Cerebellar nuclear complex (tissue), 1 donor: ENCODE results near the gene GALNT10.

Experiments used
- DNase-seq, 2 experiments: peaks; one replicate each; lab custom pipeline; 2025; lab: John Stamatoyannopoulos, UW

The GALNT10 gene

DNA sequence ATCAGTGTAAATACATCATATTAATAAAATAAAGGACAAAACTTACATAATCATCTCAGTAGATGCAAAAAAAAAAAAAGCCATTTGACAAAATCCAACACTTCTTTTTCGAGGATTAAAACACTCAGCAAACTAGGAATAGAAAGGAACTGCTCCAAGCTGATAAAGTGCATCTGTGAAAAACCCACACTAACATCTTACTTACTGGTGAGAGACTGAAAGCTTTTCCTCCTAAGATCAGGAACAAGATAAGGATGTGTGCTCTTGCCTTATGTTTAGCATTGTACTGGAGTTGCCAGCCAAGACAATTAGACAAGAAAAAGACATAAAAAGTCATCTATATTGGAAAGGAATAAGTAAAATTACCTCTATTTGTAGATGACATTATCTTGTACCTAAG, 135.0 kb downstream of the GALNT10 start:
- DNase-seq = no peak

DNA sequence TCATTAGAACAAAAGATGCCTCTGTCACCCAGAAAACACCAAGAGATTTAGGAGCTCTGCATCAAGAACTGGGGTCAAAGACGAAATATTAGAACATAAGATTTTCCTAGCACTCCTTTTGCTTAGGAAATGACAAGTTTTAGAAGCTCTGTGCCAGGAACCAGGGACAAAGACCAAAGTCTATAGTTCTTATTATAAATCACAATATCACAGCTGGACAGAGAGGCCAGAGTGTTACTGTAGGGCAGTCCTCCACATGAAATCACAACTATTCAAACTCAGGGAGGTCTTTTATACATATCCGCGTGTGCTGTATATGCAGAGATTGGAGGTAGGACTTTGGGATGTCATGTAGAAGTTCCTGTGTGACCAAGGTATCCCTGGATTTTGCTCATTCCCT, 138.5 kb downstream of the GALNT10 start:
- no peak for DNase-seq

DNA sequence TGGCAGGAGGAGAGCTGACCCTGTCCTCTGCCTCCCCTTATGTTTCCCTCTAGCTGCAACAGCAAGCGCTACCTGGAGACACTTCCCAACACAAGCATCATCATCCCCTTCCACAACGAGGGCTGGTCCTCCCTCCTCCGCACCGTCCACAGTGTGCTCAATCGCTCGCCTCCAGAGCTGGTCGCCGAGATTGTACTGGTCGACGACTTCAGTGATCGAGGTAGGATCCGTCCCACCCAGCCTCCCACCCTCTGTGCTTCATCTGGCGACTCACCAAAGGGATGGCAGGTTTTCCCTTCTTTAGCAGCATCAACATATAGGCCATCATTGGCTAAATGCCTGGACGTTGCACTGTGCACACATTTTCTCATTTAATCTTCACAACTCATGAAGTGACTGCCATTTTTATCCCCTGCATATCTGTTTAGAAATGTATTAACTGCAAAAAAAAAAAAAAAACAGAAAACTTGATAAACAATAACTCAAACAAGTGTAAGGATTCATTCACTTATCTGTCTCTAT, 139.0 kb downstream of the GALNT10 start:
- DNase-seq = no peak

DNA sequence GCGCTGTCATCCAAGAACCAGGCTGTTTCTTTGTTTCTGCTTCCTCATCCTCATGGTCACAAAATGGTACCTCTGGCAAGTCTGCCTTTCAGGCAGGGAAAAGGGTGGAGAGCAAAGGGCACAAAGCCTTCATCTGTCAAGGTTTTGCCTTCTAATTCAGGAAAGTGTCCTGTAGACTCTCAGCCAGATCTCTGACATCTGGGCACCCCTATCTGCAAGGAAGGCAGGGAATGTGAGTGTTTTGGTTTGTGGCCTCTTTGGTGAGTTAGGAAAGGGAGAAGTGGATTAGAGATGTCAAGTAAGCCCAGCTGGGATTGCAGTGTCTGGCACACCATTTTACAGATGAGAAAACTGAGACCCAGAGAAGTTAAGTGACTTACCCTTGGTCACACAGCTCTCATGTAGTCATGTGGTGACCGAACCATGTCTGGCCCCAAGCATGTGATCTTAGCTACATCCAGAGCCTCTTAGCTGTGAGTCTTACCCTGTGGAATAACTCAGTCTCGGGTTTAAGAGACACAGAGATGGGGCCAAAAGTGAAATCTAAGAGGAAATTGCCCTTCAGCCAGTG, 139.6 kb downstream of the GALNT10 start:
- no peak for DNase-seq

DNA sequence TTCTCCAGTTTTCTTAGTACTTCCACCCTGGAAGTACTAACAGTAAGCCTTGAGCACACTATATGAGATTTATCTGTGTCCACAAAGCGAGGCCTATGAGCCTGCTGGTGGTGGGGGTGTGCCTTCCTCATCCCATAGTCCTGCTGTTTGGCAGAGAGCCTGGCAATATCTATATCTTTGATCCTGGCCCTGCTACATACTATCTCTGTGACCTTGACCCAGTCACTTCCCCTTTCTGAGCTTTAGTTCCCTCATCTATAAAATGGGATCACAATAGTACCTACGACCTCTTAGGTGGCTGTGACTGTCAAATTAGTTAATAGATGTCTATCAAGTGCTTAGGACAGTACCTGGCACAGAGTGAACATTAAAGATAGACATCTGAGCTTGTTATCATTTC, 140.7 kb downstream of the GALNT10 start:
- DNase-seq = no peak

DNA sequence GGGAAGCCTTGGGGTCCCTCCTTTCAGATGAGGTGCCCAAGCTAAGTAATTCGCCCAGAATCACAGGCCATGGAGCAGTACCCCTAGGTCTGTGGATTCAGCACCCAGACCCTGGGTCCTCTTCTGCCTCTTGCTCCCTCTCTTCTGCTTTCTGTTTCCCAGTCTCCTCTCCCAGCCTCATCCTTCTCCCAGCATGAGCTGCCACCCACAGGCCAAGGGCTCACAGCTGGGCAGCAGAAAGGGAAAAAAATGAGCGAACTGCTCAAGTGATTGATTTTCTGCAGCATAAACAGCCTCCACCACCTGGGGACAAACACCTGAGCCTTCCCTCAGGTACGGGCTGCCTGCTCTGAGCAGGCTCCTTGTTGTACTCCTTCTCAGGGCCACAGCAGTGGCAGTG, 141.4 kb downstream of the GALNT10 start:
- DNase-seq = no peak

DNA sequence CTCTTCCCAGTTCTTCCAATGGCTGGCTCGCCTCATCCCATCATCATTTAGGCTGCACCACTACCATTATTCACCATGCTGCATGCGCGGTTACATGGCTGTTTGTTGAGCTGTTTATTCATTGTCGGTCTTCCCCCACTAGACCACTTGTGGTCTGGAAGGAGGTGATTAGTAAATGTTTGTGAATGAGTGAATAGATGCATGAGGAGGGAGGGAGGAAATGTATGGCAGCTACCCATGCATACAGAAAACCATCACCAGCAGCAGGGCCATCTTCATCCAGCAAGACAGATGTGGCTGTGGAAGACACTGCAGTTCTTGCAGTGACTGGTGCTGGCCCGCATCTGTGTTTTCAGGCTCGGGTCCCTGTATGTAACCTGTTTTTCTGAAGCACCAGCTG, 141.9 kb downstream of the GALNT10 start:
- no peak for DNase-seq

DNA sequence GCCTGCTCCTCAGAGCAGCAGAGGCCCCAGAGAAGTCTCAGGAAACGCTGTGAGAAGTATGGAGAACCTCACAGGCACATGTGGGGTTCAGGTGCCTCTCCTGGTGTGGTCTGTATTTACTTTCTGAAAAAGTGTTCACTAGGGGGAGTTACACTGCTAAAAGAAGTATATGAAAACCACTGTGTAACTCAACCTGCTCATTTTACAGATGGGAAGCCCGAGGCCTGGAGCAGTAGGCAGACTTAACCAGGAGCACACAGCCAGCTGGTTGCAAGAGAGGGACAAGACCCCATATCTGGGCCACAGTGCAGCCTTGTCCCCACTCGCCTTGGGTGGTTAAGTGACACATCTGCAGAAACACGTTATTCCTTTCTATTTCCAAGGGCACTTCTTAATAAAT, 142.5 kb downstream of the GALNT10 start:
- DNase-seq = no peak

DNA sequence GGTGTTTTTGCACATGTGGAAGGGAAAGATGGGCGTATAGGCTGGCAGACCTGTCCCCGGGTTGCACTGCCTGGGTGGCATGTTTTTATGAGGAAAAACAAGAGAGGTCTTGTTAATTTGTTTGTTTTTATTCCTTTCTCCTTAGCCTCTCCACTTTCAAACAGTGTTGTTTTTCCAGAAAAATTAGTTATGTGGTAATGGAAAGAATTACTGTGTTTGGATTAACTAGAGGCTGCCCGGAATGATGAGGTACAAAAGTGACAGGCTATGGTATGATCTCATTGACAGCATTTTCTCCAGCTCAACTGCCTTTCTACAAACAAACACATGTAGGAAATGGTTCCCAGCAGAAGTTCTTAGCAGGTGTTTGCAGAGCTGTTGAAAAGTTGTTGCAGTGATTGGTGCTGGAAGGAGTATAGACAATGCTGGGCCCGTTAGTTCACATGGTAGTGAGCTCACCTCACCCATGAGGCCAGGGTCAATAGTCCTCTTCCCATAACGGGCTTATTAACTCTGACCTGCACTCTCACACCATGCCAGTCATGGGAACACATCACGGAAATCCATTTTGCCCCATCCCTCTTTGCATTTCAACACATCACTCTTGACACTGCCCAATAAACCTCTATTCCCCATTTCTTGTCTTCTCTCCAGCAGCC, 144.0 kb downstream of the GALNT10 start:
- DNase-seq = no peak

DNA sequence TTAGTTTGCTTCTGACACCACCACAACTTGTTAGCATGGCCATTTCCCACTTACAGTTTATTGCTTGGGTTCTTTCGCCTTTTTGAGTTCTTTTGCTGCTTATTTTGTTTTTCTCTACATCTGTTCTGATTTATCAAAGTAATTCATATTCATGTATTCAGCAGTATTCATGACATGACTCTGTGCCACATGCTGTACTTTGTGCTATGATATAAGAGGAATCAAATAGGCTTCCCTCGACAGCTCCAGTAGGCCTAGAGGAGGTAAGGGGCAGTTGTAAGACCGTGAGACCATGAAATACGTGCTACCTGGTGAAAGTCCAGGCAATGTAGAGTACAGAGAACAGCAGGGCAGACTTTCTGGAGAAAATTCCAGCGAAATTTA, 144.5 kb downstream of the GALNT10 start:
- DNase-seq = no peak

DNA sequence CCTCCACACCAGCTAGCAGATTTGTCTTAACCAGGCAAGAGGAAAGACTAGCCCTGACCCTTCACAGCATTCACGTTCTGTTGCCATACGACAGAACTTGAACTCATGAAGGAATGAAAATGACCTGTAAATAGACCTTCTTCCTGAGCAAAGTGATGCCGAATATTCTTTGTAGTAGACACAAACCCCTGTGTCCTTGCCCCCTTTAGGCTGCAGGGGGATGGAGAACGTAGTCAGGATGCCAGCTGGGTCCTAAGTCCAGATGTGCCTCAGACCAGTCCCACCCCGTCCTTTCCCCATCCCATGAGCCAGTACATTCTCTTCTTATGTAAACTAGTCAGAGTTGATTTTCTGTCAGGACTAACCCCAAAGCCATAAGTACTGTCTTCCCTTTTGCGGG, 151.1 kb downstream of the GALNT10 start:
- no peak for DNase-seq

DNA sequence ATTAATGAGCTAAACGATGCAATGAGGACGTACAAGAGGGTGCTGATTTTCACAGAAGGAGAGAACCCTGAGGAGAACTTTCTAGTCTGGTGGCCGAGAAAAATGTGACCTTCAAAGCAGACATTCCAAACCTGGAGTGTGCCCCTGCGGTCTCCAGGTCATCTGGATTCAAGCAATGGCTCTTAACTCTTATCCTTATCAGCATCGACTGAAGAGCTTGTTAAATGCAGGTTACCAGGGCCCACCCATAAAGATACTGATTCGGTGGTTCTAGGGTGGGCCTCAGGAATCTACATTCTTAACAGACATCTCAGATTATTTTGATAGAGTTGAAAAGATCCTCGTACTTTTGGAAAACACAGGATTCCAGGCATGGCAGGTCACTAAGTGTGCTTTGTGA, 151.7 kb downstream of the GALNT10 start:
- no peak for DNase-seq

DNA sequence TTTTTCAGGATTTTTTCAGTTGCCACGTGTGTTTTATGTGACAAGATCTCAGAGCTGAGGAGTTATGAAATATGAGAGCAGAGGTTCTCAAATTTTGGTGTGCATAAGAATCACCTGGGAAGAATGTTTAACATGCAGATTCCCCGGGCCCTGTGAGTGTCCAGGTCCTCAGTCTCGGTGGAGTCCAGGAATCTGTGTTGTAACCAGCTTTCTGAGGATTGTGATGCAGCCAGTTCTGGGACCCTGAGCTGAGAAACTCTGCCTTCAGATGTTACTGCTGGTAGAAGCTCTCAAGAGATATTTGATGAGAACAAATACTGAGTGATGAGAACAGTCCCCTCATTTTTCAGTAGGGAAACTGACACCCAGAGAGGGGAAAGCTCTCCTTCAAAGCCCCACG, 152.4 kb downstream of the GALNT10 start:
- no peak for DNase-seq

DNA sequence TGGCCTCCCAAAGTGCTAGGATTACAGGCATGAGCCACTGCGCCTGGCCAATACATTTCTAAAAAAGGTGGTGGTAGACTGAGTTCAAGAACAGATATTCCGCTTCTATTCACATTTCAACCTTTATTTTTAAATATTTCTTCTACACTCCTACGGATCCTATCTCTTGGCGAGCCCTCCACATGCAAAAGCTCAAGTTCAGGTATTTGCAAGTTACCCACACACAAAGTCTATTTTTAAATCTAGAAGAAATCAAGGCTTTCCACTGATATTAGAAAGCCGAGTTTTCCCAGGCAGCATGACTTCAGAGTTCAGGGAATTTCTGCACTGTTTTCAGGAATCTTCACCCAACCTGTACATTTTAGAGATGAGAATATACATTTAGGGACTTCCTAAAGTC, 153.9 kb downstream of the GALNT10 start:
- no peak for DNase-seq

DNA sequence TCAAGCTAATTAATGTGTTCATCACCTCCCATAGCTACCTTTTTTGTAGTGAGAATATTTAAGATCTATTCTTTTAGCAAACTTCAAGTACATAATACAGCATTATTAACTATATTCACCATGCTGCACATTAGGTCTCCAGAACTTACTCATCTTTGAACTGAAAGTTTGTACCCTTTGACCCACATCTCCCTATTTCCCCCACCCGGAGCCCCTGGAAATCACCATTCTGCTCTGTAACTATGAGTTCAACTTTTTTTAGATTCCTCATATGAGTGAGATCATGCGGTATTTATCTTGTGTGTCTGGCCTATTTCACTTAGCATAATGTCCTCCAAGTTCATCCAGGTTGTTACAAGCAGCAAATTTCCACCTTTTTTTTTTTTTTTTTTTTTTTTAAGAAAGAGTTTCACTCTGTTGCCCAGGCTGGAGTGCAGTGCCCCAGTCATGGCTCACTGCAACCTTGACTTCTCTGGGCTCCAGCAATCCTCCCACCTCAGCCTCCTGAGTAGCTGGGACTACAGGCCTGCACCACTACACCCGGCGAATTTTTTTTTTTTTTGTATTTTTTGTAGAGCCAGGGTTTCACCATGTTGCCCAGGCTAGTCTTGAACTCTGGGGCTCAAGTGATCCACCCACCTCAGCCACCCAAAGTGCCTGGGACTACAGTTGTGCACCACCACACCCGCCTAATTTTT, 154.9 kb downstream of the GALNT10 start:
- no peak for DNase-seq

DNA sequence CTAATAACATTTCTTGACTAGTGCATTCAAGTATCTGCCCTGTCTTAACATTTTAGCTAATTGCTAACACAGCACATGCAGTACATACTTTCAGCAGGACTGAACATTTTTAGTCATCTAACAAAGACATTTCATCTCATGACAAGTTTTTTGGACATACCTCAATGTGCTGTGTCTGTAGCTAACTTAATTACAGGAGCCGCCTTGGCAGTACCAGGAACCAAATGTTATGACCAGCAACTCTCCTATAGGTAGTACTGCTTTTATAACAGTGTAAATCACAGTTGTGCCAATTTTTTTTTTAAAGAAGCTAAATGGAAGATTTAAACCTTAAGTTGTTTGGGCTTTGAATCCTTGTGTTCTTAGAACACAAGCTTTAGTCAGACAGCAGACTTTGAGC, 155.9 kb downstream of the GALNT10 start:
- no peak for DNase-seq

DNA sequence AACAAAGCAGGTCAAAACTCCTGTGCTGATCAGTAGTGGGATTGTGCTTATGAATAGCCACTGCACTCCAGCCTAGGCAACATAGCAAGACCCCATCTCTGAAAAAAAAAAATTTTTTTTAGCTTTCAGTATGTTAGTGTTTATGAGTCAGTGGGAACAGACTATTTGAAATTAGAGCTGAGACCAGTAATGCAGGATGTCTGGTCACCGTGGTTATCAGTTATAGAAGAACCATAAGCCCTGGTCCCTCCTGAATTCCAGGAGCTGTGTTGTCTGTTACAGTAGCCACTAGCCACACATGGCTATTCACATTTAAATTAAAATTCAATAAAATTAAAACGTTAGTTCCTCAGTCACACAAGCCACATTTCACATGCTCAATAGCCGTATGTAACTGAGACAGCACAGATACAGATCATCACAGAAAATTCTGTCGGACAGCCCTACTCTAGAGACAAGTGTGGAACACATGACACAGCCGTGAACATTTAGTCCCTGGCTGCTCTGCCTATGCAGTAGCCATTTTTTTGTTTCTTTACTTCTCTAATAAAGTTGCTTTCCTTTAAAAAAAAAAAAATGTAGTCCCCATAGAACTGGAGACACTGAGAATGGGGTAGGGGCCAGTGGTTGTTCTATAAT, 159.2 kb downstream of the GALNT10 start:
- DNase-seq = no peak

DNA sequence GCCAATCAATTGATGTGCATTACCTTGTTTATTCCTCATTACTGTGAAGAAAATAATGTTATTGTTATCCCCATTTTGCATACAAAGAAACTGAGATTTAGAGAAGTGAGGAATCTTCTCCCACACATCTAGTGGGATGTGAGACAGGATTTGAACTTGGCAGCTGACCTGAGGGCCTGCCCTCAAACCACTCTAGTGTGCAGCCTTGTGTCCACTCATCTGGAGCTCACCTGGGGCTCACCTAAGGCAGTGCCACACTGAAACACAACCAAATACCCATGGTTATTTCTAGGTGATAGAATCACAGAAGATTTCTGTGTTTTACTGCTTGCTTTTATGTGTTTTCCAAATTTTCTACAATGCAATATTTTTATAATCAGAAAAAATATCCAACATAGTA, 160.6 kb downstream of the GALNT10 start:
- DNase-seq = no peak

DNA sequence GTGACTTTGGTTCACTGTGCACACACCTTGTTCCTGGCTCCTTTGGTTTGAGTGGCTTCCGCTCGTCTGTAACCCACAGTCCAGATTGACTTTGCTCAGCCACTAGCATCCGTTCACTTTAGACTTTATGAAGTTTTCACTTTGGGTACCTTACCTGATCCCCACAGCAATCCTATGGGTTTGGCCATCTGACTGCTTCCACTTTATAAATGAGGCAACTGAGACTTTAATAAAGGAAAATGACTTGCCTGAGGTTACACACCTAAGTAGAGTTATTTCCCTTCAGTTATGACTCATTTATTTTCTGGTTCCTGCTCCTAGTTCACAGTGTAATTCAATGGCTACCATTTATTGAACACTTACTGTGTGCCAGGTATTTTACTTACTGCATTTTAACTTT, 161.0 kb downstream of the GALNT10 start:
- DNase-seq = no peak

DNA sequence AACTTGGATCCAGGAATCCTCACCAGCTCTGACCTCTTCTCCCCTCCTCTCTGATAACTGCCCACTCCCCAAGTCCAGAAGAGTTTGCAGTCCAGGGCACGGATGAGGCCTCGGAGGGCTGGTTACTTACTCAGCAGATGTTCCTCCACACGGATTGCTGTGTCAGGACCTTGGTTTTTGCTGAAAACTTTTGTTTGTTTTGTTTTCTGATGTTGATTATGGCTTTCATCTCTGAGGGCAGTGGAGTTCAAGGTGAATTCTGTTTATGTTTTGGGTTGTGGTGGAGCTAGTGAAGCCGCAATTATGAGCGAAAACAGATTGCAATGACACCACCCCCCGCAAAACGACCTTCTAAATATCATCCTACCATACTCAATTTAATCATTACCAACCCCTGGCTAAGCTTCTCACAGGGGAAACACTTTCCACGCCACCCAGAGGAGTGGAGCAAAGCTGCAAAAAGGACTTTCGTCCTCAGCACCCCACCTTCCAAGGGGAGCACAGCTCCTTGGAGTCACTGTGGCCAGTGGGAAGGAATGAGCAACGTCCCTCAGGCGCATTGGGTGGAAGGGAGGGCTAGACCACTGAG, 162.5 kb downstream of the GALNT10 start:
- no peak for DNase-seq

DNA sequence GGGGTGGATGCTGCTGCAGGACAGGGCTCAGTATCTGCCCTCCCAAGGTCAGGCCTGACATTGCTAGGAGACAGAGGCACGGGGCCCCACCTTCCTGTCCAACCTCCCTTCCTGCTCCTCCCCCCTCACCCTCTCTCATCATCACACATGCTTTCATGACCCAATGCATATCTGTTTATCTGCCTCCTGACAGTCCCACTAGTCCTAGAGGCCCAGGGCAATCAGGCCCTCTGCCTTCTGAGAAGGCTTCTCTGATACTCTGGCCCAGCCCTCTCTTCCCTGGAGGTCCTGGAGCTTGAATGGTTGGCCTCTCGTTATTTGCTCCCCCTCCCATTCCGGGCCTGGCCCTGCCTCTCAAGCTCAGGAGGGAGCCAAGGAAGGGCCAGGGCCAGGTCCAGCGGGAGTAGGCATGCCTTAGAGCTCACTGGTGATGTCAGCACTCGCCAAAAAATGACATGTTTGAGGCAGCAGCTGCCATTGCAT, 164.6 kb downstream of the GALNT10 start:
- no peak for DNase-seq

DNA sequence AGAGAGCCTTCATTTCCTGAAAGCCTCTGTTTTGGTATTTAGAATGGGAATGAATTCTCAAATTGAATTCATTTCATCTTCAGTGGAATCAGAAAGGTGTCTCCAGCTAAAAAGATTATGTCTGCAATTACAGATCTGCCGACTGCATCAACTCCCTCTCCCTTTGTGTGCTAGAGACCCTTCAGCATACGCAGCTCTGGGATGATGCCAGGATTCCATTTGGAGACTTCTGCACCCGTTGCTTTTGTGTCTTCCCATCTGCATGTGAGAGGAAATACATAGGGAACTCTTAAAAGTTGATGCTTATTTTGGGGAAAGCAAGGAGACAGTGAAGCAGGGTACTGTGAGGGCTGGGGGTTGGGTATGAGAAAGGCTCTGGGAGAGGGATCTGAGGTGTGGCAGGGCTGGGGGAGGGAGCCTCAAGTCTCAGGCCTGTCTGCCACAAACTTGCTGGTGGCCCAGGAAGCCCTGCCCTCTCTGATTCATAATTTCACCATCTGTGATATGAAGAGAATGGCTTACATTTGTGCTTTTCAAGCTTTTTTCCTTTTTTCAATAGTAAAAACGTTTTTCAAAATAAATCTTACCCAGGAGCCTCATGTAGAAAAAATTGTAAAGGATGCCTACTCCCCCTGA, 165.6 kb downstream of the GALNT10 start:
- no peak for DNase-seq
